Neural progenitor cell (in vitro differentiated cells): Measurements from ENCODE around the gene TRIM63. TPM values are rescaled to one million over a fixed set of nuclear protein-coding genes. Genes with fewer than 3 reads are reported as not detected.

ENCODE experiments used
- DNase-seq: peaks from one replicate; pipeline ENCODE4 v3.0.0-alpha.2; 2016; ENCODE audit warnings: low spot score
- H2AFZ ChIP-seq: fragments of 200-600 bp; sonication (generic); replicated peaks from 2 replicates; pipeline ENCODE4 v1.6.1; 2016; ENCODE audit warnings: antibody characterized with exemption
- H3F3A ChIP-seq: fragments of 200-600 bp; sonication (generic); 2 replicates; pipeline ENCODE4 v1.6.1; 2016; ENCODE audit warnings: antibody characterized with exemption, low read depth
- H3K27ac ChIP-seq: fragments of 200-600 bp; sonication (generic); 2 replicates; pipeline ENCODE4 v1.5.1; 2016; ENCODE audit warnings: mild to moderate bottlenecking
- H3K27me3 ChIP-seq: fragments of 200-600 bp; sonication (generic); 2 replicates; pipeline ENCODE4 v1.6.1; 2016; ENCODE audit warnings: mild to moderate bottlenecking, moderate library complexity
- H3K36me3 ChIP-seq: fragments of 200-600 bp; sonication (generic); 2 replicates; pipeline ENCODE4 v1.5.1; 2016
- H3K4me1 ChIP-seq: fragments of 200-600 bp; sonication (generic); 2 replicates; pipeline ENCODE4 v1.6.1; 2016; ENCODE audit warnings: mixed run types
- H3K4me2 ChIP-seq: fragments of 200-600 bp; sonication (generic); 2 replicates; pipeline ENCODE4 v1.6.1; 2016
- H3K4me3 ChIP-seq: fragments of 200-600 bp; sonication (generic); 2 replicates; pipeline ENCODE4 v1.5.1; 2016
- H3K79me2 ChIP-seq: fragments of 200-600 bp; sonication (generic); 2 replicates; pipeline ENCODE4 v1.6.1; 2016; ENCODE audit warnings: low read depth
- H3K9ac ChIP-seq: fragments of 200-600 bp; sonication (generic); 2 replicates; pipeline ENCODE4 v1.6.1; 2016
- H3K9me3 ChIP-seq: fragments of 200-600 bp; sonication (generic); 2 replicates; pipeline ENCODE4 v1.5.1; 2016; ENCODE audit warnings: low read depth
- H4K20me1 ChIP-seq: fragments of 200-600 bp; sonication (generic); 2 replicates; pipeline ENCODE4 v1.6.1; 2016; ENCODE audit warnings: low read depth
- H3K27ac Mint-ChIP-seq: 3 replicates; pipeline ENCODE4 v1.8.0; 2021; ENCODE audit warnings: mixed read lengths
- H3K27me3 Mint-ChIP-seq: 2 replicates; pipeline ENCODE4 v1.8.0; 2022; ENCODE audit warnings: low read depth, mild to moderate bottlenecking, inconsistent platforms, moderate library complexity, mixed read lengths; ENCODE audit not compliant: insufficient read depth
- H3K36me3 Mint-ChIP-seq: 3 replicates; pipeline ENCODE4 v1.8.0; 2021; ENCODE audit warnings: mixed read lengths
- H3K4me1 Mint-ChIP-seq: 3 replicates; pipeline ENCODE4 v1.8.0; 2021; ENCODE audit warnings: mixed read lengths
- H3K4me3 Mint-ChIP-seq: 3 replicates; pipeline ENCODE4 v1.8.0; 2021; ENCODE audit warnings: mild to moderate bottlenecking, moderate library complexity, mixed read lengths
- H3K9me3 Mint-ChIP-seq: 3 replicates; pipeline ENCODE4 v1.8.0; 2020; ENCODE audit warnings: mixed read lengths
- EZH2 ChIP-seq: fragments of 200-600 bp; sonication (generic); IDR thresholded peaks from 2 replicates; pipeline ENCODE4 v1.6.1; 2017; ENCODE audit warnings: antibody characterized with exemption, mild to moderate bottlenecking, moderate library complexity
- EZH2phosphoT487 ChIP-seq: fragments of 200-600 bp; sonication (generic); IDR thresholded peaks from 2 replicates; pipeline ENCODE4 v1.6.1; 2017; ENCODE audit warnings: antibody characterized with exemption
- total RNA-seq: library from RNA; depleted of rRNA; stranded (reverse); fragments of >200 nt; gene quantifications from 2 replicates; pipeline ENCODE4 v1.2.3, GENCODE V29; 2015; ENCODE audit warnings: low replicate concordance
- TF ChIP-seq, protein P1 (sequence below): fragments of 200-600 bp; sonication (generic); IDR thresholded peaks from 2 replicates; pipeline ENCODE4 v1.5.1; 2017; ENCODE audit warnings: antibody characterized with exemption, mild to moderate bottlenecking

Gene TRIM63
- total RNA-seq, 1 donor from 2014 or later, result not detected

DNA sequence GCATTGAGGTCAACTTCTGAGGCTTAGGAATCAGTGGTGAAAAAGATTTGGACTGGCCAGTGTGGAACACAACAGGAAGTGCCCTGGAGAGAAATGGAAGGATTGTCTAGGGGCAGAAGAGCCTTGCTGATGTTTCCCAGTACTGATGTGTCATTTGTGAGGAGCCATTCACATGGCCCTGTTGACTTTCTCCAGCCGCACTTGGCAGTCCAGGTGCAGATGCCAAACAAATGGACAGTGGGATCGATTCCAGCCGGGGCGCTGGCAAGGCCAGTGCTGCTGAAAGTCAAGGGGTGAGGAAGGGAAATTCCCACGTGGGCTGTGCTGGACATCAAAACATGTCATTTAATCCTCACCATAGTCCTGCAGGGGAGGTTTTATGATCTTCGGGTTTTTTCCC, 4.9 kb upstream of the TRIM63 start:
- no peak for TF ChIP-seq EZH2phosphoT487
- H3K27ac Mint-ChIP-seq, result no peak overlapping the region
- no peak overlapping the region for H3K27ac ChIP-seq
- no peaks in the 10 kb centered on the region for H3K36me3 ChIP-seq
- no peak overlapping the region for H3K4me2 ChIP-seq
- H2AFZ ChIP-seq, result no peak overlapping the region
- H3K9me3 ChIP-seq, result no peaks in the 10 kb centered on the region
- no peaks in the 10 kb centered on the region for H3F3A ChIP-seq
- H3K4me3 ChIP-seq, result no peak overlapping the region
- no peak overlapping the region for H3K4me3 Mint-ChIP-seq
- no peak for DNase-seq
- no peak overlapping the region for H3K9ac ChIP-seq
- H3K36me3 Mint-ChIP-seq, result no peaks in the 10 kb centered on the region
- H3K27me3 ChIP-seq, result no peaks in the 10 kb centered on the region
- H3K27me3 Mint-ChIP-seq, result peaks cover 11% of the 10 kb centered on the region
- no peaks in the 10 kb centered on the region for H3K79me2 ChIP-seq
- no peaks in the 10 kb centered on the region for H3K4me1 ChIP-seq
- H4K20me1 ChIP-seq, result no peaks in the 10 kb centered on the region
- no peaks in the 10 kb centered on the region for H3K9me3 Mint-ChIP-seq
- peaks cover 3% of the 10 kb centered on the region for H3K4me1 Mint-ChIP-seq

DNA sequence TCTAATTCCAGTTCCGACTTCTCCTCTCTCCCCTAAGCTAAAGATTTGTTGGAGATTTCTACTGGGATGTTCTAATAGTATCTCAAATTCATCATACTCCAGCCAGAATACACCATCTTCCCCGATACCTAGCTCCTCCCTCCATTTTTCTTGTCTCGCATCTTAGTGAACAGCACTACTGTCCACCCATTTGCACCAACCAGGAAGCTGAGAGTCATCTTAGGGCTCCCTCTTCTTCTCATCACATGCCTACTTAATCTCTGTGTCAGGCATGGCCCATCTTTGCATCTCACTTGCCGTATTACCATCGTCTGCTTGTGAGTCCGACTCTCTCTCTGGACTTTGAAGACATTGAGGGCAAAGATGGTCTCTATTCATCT, 3.5 kb upstream of the TRIM63 start:
- Histone ChIP-seq H4K20me1 (no peaks in the 10 kb centered on the region), H3K4me2 (no peak overlapping the region), H3F3A (no peaks in the 10 kb centered on the region), H3K79me2 (no peaks in the 10 kb centered on the region), H2AFZ (no peak overlapping the region), H3K9ac (no peak overlapping the region), H3K9me3 (no peaks in the 10 kb centered on the region), H3K4me3 (no peak overlapping the region), H3K4me1 (no peaks in the 10 kb centered on the region), H3K27ac (no peak overlapping the region), H3K36me3 (no peaks in the 10 kb centered on the region), H3K27me3 (no peaks in the 10 kb centered on the region)
- Mint-ChIP-seq H3K27me3 (peaks cover 9% of the 10 kb centered on the region), H3K36me3 (no peaks in the 10 kb centered on the region), H3K27ac (no peak overlapping the region), H3K4me1 (peaks cover 3% of the 10 kb centered on the region), H3K4me3 (no peak overlapping the region), H3K9me3 (no peaks in the 10 kb centered on the region)
- DNase-seq, result no peak
- no peak for TF ChIP-seq EZH2
- TF ChIP-seq, protein P1, sequence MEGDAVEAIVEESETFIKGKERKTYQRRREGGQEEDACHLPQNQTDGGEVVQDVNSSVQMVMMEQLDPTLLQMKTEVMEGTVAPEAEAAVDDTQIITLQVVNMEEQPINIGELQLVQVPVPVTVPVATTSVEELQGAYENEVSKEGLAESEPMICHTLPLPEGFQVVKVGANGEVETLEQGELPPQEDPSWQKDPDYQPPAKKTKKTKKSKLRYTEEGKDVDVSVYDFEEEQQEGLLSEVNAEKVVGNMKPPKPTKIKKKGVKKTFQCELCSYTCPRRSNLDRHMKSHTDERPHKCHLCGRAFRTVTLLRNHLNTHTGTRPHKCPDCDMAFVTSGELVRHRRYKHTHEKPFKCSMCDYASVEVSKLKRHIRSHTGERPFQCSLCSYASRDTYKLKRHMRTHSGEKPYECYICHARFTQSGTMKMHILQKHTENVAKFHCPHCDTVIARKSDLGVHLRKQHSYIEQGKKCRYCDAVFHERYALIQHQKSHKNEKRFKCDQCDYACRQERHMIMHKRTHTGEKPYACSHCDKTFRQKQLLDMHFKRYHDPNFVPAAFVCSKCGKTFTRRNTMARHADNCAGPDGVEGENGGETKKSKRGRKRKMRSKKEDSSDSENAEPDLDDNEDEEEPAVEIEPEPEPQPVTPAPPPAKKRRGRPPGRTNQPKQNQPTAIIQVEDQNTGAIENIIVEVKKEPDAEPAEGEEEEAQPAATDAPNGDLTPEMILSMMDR, result no peak
- no peak for TF ChIP-seq EZH2phosphoT487

DNA sequence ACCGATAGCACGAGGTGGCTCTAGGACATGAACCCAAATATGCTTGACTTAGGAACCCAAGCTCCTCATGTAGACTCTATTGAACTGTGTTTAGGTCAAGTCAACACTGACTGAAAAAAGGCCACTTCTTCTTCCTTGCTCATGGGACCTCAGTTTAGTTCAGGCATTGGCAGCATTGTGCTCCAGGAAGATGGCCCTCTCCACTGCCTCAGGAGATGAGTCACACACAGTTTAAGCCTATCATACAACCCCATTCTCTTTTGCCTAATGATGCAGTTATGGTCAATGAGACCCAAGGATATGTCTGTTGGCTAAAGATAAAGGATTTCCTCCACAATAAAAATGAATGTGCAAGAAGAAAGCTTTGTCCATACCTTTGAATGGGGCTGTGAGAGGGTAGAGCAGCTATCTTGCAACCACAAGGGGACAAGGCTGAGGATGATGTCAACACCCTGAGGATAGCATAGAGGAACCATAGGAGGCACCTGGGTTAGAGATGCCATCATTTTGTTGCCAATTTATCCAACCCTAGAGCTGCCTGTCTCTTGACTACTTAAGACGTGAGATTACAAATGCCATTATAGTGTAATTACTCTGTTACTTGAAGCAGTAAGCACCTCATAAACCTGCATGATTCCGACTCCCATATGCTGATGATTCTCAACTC, 3.0 kb upstream of the TRIM63 start:
- Mint-ChIP-seq H3K4me1 (peaks cover 4% of the 10 kb centered on the region), H3K27me3 (peaks cover 10% of the 10 kb centered on the region), H3K27ac (no peak overlapping the region), H3K4me3 (no peak overlapping the region), H3K36me3 (no peaks in the 10 kb centered on the region), H3K9me3 (no peaks in the 10 kb centered on the region)
- no peak overlapping the region for H3K4me3 ChIP-seq
- no peaks in the 10 kb centered on the region for H3F3A ChIP-seq
- H3K27me3 ChIP-seq, result no peaks in the 10 kb centered on the region
- no peaks in the 10 kb centered on the region for H3K36me3 ChIP-seq
- H3K4me2 ChIP-seq, result no peak overlapping the region
- no peak for DNase-seq
- H2AFZ ChIP-seq, result no peak overlapping the region
- H3K9me3 ChIP-seq, result no peaks in the 10 kb centered on the region
- no peaks in the 10 kb centered on the region for H3K4me1 ChIP-seq
- TF ChIP-seq EZH2phosphoT487, result no peak
- no peak for TF ChIP-seq EZH2
- TF ChIP-seq, protein P1, result no peak
- H4K20me1 ChIP-seq, result no peaks in the 10 kb centered on the region
- H3K79me2 ChIP-seq, result no peaks in the 10 kb centered on the region
- H3K27ac ChIP-seq, result no peak overlapping the region
- H3K9ac ChIP-seq, result no peak overlapping the region

DNA sequence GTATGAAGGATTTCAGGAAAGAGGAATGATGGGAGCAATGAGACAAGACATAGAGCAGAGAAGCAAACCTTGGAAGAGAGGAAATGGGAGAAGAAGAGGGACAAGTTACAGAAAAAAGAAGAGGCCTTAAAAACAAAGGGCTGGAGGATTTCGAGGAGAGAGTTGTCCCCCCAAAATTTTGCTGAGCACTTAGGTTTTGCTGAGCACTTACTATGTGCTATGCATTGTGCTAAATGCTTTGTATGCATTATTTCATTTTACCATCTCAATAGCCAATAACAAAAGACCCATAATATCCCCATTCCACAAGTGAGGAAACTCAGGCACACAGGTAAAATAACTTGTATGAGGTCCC, 2.5 kb upstream of the TRIM63 start:
- no peaks in the 10 kb centered on the region for H3K9me3 Mint-ChIP-seq
- Histone ChIP-seq H3K36me3 (no peaks in the 10 kb centered on the region), H3K4me2 (no peak overlapping the region), H3K79me2 (no peaks in the 10 kb centered on the region), H4K20me1 (no peaks in the 10 kb centered on the region), H3F3A (no peaks in the 10 kb centered on the region), H3K27ac (no peak overlapping the region), H3K4me1 (no peaks in the 10 kb centered on the region), H3K9me3 (no peaks in the 10 kb centered on the region), H3K27me3 (no peaks in the 10 kb centered on the region), H3K9ac (no peak overlapping the region), H3K4me3 (no peak overlapping the region), H2AFZ (no peak overlapping the region)
- no peaks in the 10 kb centered on the region for H3K36me3 Mint-ChIP-seq
- peaks cover 11% of the 10 kb centered on the region for H3K27me3 Mint-ChIP-seq
- peaks cover 4% of the 10 kb centered on the region for H3K4me1 Mint-ChIP-seq
- TF ChIP-seq, protein P1, result no peak
- TF ChIP-seq EZH2, result no peak
- no peak for TF ChIP-seq EZH2phosphoT487
- DNase-seq, result no peak
- no peak overlapping the region for H3K4me3 Mint-ChIP-seq
- H3K27ac Mint-ChIP-seq, result no peak overlapping the region
